UCSD-AML1 (cell line): ENCODE results near the gene EEPD1.
"Not testable (repeated sequence)": the region's sequence is repeated elsewhere in the genome, so short reads cannot be mapped to it uniquely, and the experiment has no call there.

Experiments used
- DNase-seq: peaks from one replicate; lab custom pipeline; 2025; ENCODE audit not compliant: unreplicated experiment; lab: John Stamatoyannopoulos, UW

The EEPD1 gene

DNA sequence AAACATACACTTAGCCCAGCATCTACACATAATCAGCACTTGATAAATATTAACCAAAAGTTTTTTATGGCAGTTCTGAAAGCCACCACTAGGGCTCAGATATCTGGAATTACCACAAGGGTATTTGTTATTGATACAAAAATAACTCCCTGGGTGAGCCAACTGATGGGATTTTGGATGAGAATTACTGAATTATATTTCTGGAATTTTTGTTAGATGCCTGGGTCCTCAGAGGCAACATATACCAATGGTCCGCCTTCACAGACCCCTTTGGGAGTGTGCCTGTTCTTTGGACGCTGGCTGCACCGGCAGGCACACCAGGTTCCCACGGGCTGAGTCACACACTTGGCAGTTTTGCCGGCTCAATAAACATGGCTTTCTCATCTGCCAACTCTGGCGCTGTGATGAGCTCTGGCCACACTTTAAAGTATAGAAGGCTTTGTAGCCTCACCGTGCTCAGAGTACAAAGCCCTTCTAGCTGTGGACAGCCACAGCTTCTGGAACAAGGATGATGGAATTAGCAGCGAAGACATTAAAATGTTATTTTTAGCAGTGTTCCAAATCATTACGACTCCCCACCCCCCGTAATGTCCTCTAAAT lies 24.5 kb upstream of the EEPD1 start:
- DNase-seq: no peak

DNA sequence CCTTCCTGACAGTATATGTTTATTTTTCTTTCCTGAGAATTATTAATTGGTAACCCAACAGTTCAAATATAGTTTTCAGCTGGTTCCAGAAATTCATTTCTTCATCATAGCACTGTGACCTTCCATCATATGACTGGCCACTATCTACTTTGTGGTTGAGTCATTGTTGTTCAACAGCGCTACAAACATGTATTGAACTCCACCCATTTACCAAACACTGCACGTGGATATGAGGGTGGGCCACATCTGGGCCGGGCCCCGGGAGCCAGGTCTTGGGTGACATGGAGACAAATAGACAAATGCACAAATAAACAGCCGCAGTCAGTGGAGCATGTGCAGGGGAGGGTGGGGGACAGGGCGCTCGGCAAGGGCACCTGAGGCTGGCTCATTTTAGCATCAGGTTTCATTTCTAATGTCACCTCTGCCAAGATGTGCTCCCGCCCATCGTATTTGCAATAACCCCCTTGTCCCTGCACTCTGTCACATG lies 24.0 kb upstream of the EEPD1 start:
- no peak for DNase-seq

DNA sequence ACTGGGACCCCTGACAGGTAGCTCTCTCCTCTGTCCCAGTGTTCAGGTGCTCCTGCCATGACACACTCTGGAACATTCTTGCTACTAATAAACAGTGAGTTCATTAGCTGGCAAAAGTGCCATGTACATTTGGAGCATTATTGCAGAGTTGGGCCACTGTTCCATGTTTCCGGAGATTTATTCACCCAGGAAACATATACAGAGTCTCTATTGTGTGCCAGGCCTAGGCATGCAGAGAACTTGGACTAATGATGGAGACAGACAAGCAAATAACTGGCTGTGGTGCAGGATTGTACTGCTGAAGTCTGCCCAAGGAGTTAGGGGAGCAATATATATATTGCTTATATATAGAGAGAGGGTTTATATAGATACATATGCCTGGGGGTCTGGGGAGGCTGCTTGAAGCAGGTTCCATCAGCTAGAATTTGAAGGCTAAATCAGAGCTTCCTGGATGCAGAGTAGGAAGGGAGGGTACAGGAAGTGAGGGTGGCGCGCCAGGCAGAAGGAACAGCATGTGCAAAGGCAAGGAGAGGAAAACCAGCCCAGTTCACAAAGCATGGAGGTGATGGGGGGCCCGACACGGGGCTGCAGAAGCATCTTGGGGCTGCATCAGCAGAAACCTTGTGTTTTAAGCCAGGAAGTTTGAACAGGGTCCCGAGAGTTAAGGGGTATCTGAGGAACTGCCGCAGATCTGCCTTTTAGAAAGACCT lies 22.7 kb upstream of the EEPD1 start:
- DNase-seq: no peak

- no peak for DNase-seq
These were observed 22.0 kb upstream of the EEPD1 start for GRCh38 chr7:36131026-36131425.

GRCh38 chr7:36131499-36131898 lies 21.6 kb upstream of the EEPD1 start:
- no peak for DNase-seq

DNA sequence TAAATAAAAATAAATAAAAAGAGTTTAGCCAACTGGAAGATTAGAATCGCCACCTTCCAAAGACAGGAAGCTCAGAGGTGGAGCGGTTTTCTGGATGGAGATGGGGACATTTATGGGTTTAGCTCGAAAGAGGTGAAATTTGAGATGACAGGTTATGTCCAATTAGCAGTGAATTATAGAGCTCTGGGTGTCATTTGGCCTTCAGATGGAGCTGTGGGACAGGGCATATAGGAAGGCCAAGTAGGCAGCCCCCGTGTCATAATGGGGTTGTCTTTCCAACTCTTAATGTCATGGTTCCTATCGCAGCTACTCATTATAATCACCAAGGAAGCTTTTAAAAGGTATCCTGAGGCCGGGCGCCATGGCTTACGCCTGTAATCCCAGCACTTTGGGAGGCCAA lies 21.0 kb upstream of the EEPD1 start:
- no peak for DNase-seq

- no peak for DNase-seq
These were observed 17.4 kb upstream of the EEPD1 start for GRCh38 chr7:36135700-36136099.

DNA sequence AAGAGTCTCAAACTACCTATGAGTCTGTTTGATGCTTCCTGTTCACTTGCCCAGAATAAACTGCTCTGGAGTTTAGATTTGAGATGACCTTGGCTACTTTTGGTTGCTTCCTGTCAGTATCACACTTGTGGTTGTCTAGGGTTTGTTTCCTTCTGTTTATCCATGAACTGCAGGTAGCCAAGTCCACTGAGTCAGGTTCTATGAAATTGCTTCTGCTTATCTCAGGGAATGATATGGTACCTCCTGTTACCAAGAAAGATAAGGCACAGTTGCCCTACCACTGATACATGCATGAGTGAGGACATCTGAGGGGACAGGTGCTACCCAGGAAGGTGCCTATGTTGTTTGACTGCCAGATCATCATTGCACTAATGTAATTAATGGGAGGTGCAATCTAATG lies 15.8 kb upstream of the EEPD1 start:
- no peak for DNase-seq

- DNase-seq: no peak
These were observed 15.3 kb upstream of the EEPD1 start for GRCh38 chr7:36137754-36138153.

DNA sequence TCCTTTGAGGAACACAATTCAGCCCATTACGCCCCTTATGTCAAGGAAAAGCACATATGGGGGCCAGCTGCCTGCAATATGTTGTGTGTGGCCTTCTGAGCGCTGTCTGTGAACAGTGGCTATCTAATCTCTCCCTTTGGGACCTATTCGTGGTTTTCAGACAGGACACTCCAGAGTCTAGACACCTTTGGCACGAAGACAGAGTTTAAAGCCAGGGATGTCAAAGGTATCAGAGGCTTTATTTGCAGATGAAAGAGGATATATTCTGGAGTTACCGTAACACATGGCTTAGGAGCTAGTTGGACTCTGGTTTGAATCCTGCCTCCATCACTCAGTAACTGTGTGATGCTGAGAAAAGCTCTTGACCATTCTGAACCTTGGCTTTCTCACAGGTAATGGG lies 14.8 kb upstream of the EEPD1 start:
- DNase-seq: no peak

- DNase-seq: no peak
These were observed 11.7 kb upstream of the EEPD1 start for GRCh38 chr7:36141351-36141750.

GRCh38 chr7:36141850-36142249 lies 11.2 kb upstream of the EEPD1 start:
- no peak for DNase-seq

DNA sequence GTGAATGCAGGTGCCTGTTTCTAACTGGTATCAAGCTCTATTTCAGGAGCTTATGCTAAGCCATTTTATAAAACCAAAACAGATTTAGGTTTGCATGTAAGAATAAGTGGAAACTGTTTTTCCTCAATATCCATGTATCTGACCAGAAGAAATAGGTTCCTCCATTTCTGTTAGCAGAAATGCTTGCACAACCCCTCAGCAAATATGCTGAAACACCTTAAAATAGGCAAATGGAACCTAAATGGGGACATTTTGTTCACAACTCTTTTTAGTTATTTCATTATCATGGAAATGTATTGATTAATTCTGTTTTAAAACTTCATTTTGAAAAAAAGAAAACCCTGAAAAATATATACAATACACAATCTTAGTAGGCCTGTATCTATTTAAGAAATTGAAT lies 8.9 kb upstream of the EEPD1 start:
- DNase-seq: no peak

GRCh38 chr7:36145686-36146085 lies 7.4 kb upstream of the EEPD1 start:
- no peak for DNase-seq

- no peak for DNase-seq
These were observed 5.7 kb upstream of the EEPD1 start for GRCh38 chr7:36147361-36147760.

GRCh38 chr7:36148422-36149065 lies 4.5 kb upstream of the EEPD1 start:
- DNase-seq: no peak

DNA sequence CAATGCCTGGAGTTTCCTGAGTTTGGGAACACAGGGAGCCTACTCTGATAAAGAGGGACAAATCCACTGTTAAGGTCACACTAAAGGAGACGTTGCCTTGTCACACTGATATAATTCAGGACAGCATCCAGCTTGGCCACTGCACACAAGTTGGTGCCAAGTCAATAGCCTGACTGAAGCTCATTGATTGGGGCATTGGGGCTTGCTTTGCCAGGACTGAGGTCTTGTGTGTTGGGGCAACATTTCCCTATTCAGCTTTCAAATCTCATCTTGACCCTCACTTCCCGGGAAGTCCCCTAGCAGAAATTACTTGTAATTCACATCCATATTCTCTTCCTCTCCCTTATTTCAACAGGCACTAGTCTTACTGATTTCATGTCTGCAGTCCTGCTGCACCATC lies 3.8 kb upstream of the EEPD1 start:
- not testable (repeated sequence) for DNase-seq

DNA sequence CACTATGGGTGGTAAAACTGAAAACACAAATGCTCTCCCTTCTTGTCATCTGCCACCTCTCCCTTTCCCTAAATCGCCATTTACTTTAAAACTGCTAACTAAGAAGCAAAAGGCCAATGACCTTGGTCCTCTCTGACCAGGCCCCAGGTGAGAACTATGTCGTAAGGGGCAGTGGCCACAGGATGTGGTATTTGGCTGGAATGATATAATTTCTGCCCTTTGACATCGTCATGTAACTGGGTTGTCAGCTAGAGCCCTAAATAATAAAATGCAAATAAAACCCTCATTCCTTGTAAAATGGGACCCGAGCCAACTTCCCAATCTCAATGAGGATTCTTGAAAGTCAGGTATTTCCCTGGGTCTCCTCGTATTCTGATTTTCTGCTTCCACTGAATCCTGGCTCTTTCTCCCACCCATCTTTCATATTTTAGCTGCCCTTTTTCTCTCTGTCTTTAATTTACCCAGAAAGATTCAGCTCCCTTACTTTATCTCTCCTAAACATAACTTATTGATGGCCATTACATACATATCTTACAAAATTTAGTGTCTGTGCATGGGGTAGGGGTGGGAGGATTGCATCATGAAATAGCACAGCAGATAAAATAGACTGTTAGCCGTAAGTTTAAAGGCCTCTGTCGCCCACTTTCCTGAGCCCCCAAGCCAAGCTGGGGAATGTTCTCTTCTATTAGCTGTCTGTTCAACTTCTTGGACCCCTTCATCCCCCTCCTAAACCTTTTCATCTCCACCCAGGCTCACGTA lies 3.2 kb upstream of the EEPD1 start:
- DNase-seq: no peak

DNA sequence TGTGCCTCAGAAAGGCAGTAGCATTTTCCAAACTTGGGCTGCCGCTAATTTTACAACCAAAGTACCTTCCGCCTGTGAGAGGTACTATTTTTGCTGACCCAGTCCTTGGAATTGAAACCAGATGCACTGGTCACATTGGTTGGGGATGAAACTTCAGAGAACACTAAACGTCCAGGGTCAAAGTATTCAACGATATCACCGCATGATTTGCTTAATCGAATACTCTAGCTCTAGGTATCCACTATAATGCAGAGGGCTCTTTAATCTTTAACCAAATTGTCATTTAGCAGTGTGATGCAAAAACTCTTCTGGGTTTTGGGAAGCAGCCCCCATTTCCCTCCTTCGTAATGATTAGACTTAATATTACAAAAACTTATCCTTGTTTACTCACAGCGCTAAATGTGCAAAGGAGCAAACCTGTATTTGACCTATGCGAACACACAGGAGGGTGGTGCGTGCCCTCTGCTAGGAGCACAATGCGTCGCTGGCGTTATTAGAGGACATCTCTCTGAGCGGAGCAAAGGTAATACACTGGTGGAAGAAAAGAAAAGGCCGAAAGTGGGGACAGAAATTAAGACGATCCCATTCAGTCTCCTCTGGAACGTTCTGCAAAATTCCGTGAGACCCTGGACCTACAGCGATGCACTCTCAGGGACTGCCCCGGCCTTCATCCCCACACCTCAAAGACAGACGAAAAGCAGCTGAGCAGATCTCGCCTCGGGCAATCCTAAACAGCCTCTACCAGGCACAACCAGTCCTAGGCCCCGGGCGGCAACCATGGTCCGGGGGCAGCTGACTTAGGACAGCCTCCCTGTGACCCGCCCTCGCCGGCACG lies 916 bp upstream of the EEPD1 start:
- DNase-seq: no peak

DNA sequence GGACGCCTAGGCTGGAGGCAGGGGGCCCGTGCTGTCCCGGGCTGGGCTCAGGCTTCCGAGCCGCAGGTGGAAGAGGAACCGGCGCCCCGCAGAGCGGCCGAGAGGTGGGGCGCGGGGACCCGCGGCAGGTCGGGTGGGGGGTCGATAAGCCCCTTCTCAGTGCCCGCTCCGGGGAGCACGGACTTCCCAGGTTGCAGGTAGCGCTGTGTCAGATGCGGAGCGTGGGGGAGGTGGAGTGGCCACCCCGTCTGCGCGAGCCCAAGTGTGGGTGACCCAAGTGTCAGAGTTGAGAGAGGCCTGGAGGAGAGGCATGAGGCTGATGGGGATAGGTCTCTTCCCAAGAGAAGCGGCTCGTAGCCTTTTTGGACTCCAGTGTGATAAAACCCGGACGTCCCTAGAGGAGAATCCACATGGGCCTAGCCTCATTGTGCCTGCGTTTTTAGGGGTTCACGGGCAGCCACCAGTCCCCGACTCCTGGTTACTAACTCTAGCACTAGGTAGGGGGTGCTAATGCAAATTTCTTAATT lies 580 bp downstream of the EEPD1 start:
- no peak for DNase-seq
